ENCODE measurements around the gene SNAP23.

The SNAP23 gene

DNA sequence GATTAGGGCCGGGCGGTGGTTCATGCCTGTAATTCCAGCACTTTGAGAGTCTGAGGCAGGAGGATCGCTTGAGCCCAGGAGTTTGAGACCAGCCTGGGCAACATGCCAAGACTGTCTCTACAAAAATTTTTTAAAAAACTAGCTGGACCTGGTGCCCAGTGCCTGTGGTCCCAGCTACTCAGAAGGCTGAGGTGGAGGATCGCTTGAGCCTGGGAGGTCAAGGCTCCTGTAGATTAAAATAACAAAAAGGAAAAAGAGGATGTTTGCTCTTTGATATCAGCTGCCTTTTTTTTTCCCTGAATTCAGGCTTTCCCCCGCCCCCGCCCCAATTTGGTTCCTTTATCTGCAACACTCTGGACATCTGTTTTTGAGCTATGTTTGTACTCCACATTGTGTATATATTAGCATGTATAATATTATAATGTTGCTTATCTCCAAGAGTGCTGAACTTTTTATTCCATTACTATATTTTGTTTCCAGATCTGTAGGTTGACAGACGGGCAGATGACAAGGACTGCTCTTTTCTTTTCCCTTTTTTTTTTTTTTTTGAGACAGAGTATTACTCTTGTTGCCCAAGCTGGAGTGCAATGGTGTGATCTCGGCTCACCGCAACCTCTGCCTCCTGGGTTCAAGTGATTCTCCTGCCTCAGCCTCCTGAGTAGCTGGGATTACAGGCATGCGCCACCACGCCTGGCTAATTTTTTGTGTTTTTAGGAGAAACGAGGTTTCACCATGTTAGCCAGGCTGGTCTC, 4.6 kb downstream of the SNAP23 start:
- TF ChIP-seq TAF1 (IDR thresholded peaks at IDR 0.05; ENCODE audit: borderline replicate concordance, insufficient read depth, low read length) (no peak), FOXP2 (optimal IDR thresholded peaks at IDR 0.05; ENCODE audit: borderline replicate concordance, extremely low read depth, extremely low read length, insufficient read depth) (no peak), POLR2AphosphoS5 (IDR thresholded peaks at IDR 0.05; ENCODE audit: low read depth, low read length) (no peak), SIN3A (IDR thresholded peaks at IDR 0.05; ENCODE audit: borderline replicate concordance, insufficient read depth, low read length) (no peak), REST (IDR thresholded peaks at IDR 0.05; ENCODE audit: insufficient read depth in 1 of 2, low read depth in 2 of 2, low read length in 2 of 2) (no peak)

DNA sequence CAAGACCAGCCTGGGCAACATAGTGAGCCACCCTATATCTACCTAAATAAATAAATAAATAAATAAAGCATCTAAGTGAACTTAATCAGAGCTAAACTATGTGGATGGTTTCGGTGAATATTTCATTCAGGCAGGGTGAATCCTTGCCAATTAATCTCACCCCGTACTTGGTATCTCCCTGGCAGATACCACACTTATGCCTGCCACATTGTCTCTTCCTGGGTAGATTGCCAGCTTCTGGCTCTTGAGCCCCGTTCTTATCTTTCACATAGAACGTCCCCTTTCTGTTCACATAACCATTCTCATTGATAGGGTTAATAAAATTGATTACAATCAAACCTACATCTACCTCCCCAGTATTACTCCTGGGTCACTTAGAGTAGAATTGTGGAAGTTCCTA, 7.0 kb downstream of the SNAP23 start:
- TF ChIP-seq POLR2AphosphoS5 (IDR thresholded peaks at IDR 0.05; ENCODE audit: low read depth, low read length) (no peak), TAF1 (IDR thresholded peaks at IDR 0.05; ENCODE audit: borderline replicate concordance, insufficient read depth, low read length) (no peak), SIN3A (IDR thresholded peaks at IDR 0.05; ENCODE audit: borderline replicate concordance, insufficient read depth, low read length) (no peak), REST (IDR thresholded peaks at IDR 0.05; ENCODE audit: insufficient read depth in 1 of 2, low read depth in 2 of 2, low read length in 2 of 2) (no peak), FOXP2 (optimal IDR thresholded peaks at IDR 0.05; ENCODE audit: borderline replicate concordance, extremely low read depth, extremely low read length, insufficient read depth) (no peak)

GRCh38 chr15:42503825-42504224, 8.4 kb downstream of the SNAP23 start:
- TF ChIP-seq REST (IDR thresholded peaks at IDR 0.05; ENCODE audit: insufficient read depth in 1 of 2, low read depth in 2 of 2, low read length in 2 of 2) (no peak), POLR2AphosphoS5 (IDR thresholded peaks at IDR 0.05; ENCODE audit: low read depth, low read length) (no peak), SIN3A (IDR thresholded peaks at IDR 0.05; ENCODE audit: borderline replicate concordance, insufficient read depth, low read length) (no peak), TAF1 (IDR thresholded peaks at IDR 0.05; ENCODE audit: borderline replicate concordance, insufficient read depth, low read length) (no peak), FOXP2 (optimal IDR thresholded peaks at IDR 0.05; ENCODE audit: borderline replicate concordance, extremely low read depth, extremely low read length, insufficient read depth) (no peak)

DNA sequence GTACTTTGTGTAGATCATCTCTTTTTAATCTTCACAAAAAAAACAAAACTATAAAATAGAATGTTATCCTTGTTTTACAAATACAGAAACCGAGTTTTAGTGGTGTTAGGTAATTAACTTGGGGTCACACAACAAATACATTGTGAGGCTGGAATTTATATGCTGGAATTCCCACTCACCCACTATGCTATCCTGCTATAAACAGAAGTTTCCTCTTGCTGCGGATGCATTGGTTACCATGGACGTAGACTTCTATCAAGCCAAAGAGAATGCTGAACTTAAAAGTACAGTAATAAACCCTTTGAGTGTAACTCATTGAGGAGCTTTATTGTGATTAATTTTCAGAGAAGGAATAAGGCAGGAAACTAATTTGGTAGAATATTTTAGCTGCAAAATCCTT, 9.2 kb downstream of the SNAP23 start:
- no peak for TF ChIP-seq SIN3A (IDR thresholded peaks at IDR 0.05; ENCODE audit: borderline replicate concordance, insufficient read depth, low read length)
- TF ChIP-seq POLR2AphosphoS5 (IDR thresholded peaks at IDR 0.05; ENCODE audit: low read depth, low read length) = no peak

DNA sequence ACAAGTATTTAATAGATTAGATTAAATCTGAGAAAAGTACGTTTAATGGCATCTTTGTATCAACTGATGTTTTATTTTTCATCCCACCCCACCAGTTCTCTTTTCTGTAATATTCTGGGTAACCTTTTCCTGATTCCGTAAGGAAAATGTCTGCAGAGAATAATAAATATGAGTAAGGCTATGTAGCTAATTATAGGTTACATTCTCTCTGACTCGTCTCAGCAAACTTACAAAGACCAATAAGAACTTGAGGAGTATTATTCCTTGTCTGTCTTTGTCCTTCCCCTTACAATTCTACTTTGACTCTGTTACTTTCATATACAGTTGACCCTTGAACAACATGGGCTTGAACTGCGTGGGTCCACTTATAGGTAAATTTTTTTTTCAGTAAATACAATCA, 12.1 kb downstream of the SNAP23 start:
- TF ChIP-seq FOXP2 (optimal IDR thresholded peaks at IDR 0.05; ENCODE audit: borderline replicate concordance, extremely low read depth, extremely low read length, insufficient read depth) (no peak), SIN3A (IDR thresholded peaks at IDR 0.05; ENCODE audit: borderline replicate concordance, insufficient read depth, low read length) (no peak)

DNA sequence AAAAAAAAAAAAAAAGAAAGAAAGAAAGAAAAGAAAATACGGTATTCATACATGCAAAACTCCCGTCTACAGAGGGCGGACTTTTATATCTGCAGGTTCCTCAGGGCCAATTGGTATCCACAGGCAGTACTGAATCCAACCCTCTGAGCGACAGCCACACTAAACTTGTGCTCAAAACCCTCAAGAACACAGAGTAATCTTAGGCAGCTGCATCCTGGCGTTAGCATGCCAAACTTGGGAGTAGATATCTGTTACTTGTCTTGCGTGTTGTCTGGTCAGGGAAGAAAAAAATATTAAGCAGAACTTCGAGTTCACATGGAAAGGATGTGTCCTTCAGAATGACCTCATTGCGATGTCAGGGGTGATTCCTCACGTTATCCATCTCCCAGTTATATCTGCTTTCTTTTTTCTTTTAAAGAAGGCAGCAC, 12.8 kb downstream of the SNAP23 start:
- TF ChIP-seq TAF1 (IDR thresholded peaks at IDR 0.05; ENCODE audit: borderline replicate concordance, insufficient read depth, low read length) = no peak
- no peak for TF ChIP-seq POLR2AphosphoS5 (IDR thresholded peaks at IDR 0.05; ENCODE audit: low read depth, low read length)
- no peak for TF ChIP-seq SIN3A (IDR thresholded peaks at IDR 0.05; ENCODE audit: borderline replicate concordance, insufficient read depth, low read length)
- no peak for TF ChIP-seq FOXP2 (optimal IDR thresholded peaks at IDR 0.05; ENCODE audit: borderline replicate concordance, extremely low read depth, extremely low read length, insufficient read depth)
- no peak for TF ChIP-seq REST (IDR thresholded peaks at IDR 0.05; ENCODE audit: insufficient read depth in 1 of 2, low read depth in 2 of 2, low read length in 2 of 2)
